ENCODE measurements around the gene CFAP92.

- TF ChIP-seq ZFX (IDR thresholded peaks at IDR 0.05) (peak; percentile 33; the same call in 1 of the 2 replicates), CTCF (conservative IDR thresholded peaks at IDR 0.05) (no peak)
These were observed at the start of gene CFAP92 for GRCh38 chr3:128993461-128994172.
